ENCODE measurements around the gene STAT3.

The STAT3 gene

GRCh38 chr17:42285346-42286050 lies 102.7 kb downstream of the STAT3 start:
- POLR2A ChIA-PET: interaction anchor here (1.5 kb wide), 1 partner anchor 10 kb away, joined by 4 read pairs; the partner anchor contains the start of gene STAT5B
- TF ChIP-seq L3MBTL2 (conservative IDR thresholded peaks at IDR 0.05): no peak
- TF ChIP-seq BHLHE40 (IDR thresholded peaks at IDR 0.05; ENCODE audit: borderline replicate concordance): no peak
- TF ChIP-seq FOXK2 (IDR thresholded peaks at IDR 0.05): no peak
- TF ChIP-seq LEF1 (IDR thresholded peaks at IDR 0.05; ENCODE audit: borderline replicate concordance): no peak
- no peak for TF ChIP-seq PKNOX1 (IDR thresholded peaks at IDR 0.05)
- TF ChIP-seq CTBP1 (IDR thresholded peaks at IDR 0.05; ENCODE audit: borderline replicate concordance): no peak
- no peak for TF ChIP-seq SUZ12 (IDR thresholded peaks at IDR 0.05)
- TF ChIP-seq HDGF (IDR thresholded peaks at IDR 0.05; ENCODE audit: borderline replicate concordance): no peak
- TF ChIP-seq ZNF384 (IDR thresholded peaks at IDR 0.05): no peak
- TF ChIP-seq TARDBP (IDR thresholded peaks at IDR 0.05): no peak
- no peak for TF ChIP-seq FOXM1 (IDR thresholded peaks at IDR 0.05; ENCODE audit: borderline replicate concordance)
- TF ChIP-seq ARNT (IDR thresholded peaks at IDR 0.05): no peak
- no peak for TF ChIP-seq FOXA1 (IDR thresholded peaks at IDR 0.05)
- TF ChIP-seq ELF4 (IDR thresholded peaks at IDR 0.05): no peak
- no peak for TF ChIP-seq NFRKB (IDR thresholded peaks at IDR 0.05)
- TF ChIP-seq SP1 (IDR thresholded peaks at IDR 0.05): no peak
- CTCF ChIA-PET: no interaction called here
- no peak for DNase-seq (ENCODE audit: extremely low spot score)

GRCh38 chr17:42284566-42284965 lies 103.7 kb downstream of the STAT3 start:
- no peak for DNase-seq (ENCODE audit: extremely low spot score)
- TF ChIP-seq TARDBP (IDR thresholded peaks at IDR 0.05) (no peak), ZNF384 (IDR thresholded peaks at IDR 0.05) (no peak), SP1 (IDR thresholded peaks at IDR 0.05) (no peak), ARNT (IDR thresholded peaks at IDR 0.05) (no peak), HDGF (IDR thresholded peaks at IDR 0.05; ENCODE audit: borderline replicate concordance) (no peak), LEF1 (IDR thresholded peaks at IDR 0.05; ENCODE audit: borderline replicate concordance) (no peak), NFRKB (IDR thresholded peaks at IDR 0.05) (no peak), L3MBTL2 (conservative IDR thresholded peaks at IDR 0.05) (no peak)
- CTCF ChIA-PET: no interaction called here
- POLR2A ChIA-PET: no interaction called here

- TF ChIP-seq LEF1 (IDR thresholded peaks at IDR 0.05; ENCODE audit: borderline replicate concordance): no peak
- no peak for TF ChIP-seq HDGF (IDR thresholded peaks at IDR 0.05; ENCODE audit: borderline replicate concordance)
- TF ChIP-seq SP1 (IDR thresholded peaks at IDR 0.05): no peak
- no peak for TF ChIP-seq ZNF384 (IDR thresholded peaks at IDR 0.05)
- no peak for TF ChIP-seq TARDBP (IDR thresholded peaks at IDR 0.05)
- DNase-seq (ENCODE audit: extremely low spot score): no peak
- POLR2A ChIA-PET: no interaction called here
- CTCF ChIA-PET: no interaction called here
Measured at GRCh38 chr17:42284024-42284369, 104.2 kb downstream of the STAT3 start.

- ChIA-PET POLR2A (no interaction called here), CTCF (no interaction called here)
- TF ChIP-seq FOXK2 (IDR thresholded peaks at IDR 0.05): no peak
- TF ChIP-seq ZNF384 (IDR thresholded peaks at IDR 0.05): no peak
- no peak for TF ChIP-seq SUZ12 (IDR thresholded peaks at IDR 0.05)
- TF ChIP-seq TARDBP (IDR thresholded peaks at IDR 0.05): no peak
- TF ChIP-seq ELF4 (IDR thresholded peaks at IDR 0.05): no peak
- no peak for TF ChIP-seq PKNOX1 (IDR thresholded peaks at IDR 0.05)
- TF ChIP-seq HDGF (IDR thresholded peaks at IDR 0.05; ENCODE audit: borderline replicate concordance): no peak
- no peak for TF ChIP-seq FOXA1 (IDR thresholded peaks at IDR 0.05)
- TF ChIP-seq SP1 (IDR thresholded peaks at IDR 0.05): no peak
- TF ChIP-seq NFRKB (IDR thresholded peaks at IDR 0.05): no peak
- TF ChIP-seq CTBP1 (IDR thresholded peaks at IDR 0.05; ENCODE audit: borderline replicate concordance): no peak
- TF ChIP-seq ARNT (IDR thresholded peaks at IDR 0.05): no peak
- no peak for TF ChIP-seq L3MBTL2 (conservative IDR thresholded peaks at IDR 0.05)
- TF ChIP-seq LEF1 (IDR thresholded peaks at IDR 0.05; ENCODE audit: borderline replicate concordance): no peak
- DNase-seq (ENCODE audit: extremely low spot score): no peak
Measured at GRCh38 chr17:42283241-42284023, 104.8 kb downstream of the STAT3 start.

- ChIA-PET POLR2A (no interaction called here), CTCF (no interaction called here)
- DNase-seq (ENCODE audit: extremely low spot score): no peak
- no peak for TF ChIP-seq ARNT (IDR thresholded peaks at IDR 0.05)
- no peak for TF ChIP-seq FOXM1 (IDR thresholded peaks at IDR 0.05; ENCODE audit: borderline replicate concordance)
- TF ChIP-seq SP1 (IDR thresholded peaks at IDR 0.05): no peak
- no peak for TF ChIP-seq HDGF (IDR thresholded peaks at IDR 0.05; ENCODE audit: borderline replicate concordance)
- TF ChIP-seq L3MBTL2 (conservative IDR thresholded peaks at IDR 0.05): no peak
Measured at GRCh38 chr17:42282478-42283080, 105.7 kb downstream of the STAT3 start.

- POLR2A ChIA-PET: no interaction called here
- TF ChIP-seq PKNOX1 (IDR thresholded peaks at IDR 0.05) (no peak), ARNT (IDR thresholded peaks at IDR 0.05) (no peak), NFRKB (IDR thresholded peaks at IDR 0.05) (no peak), HDGF (IDR thresholded peaks at IDR 0.05; ENCODE audit: borderline replicate concordance) (no peak), L3MBTL2 (conservative IDR thresholded peaks at IDR 0.05) (no peak), FOXA1 (IDR thresholded peaks at IDR 0.05) (no peak), LEF1 (IDR thresholded peaks at IDR 0.05; ENCODE audit: borderline replicate concordance) (no peak), FOXK2 (IDR thresholded peaks at IDR 0.05) (no peak), SP1 (IDR thresholded peaks at IDR 0.05) (no peak), SUZ12 (IDR thresholded peaks at IDR 0.05) (no peak), TARDBP (IDR thresholded peaks at IDR 0.05) (no peak), FOXM1 (IDR thresholded peaks at IDR 0.05; ENCODE audit: borderline replicate concordance) (no peak), ZNF384 (IDR thresholded peaks at IDR 0.05) (no peak)
- peak; percentile 2 for DNase-seq (ENCODE audit: extremely low spot score)
- CTCF ChIA-PET: no interaction called here
Measured at GRCh38 chr17:42281571-42282096, 106.6 kb downstream of the STAT3 start.

Data from HEK293T (cell line).